HG03095 (cell line): ENCODE measurements around the gene GATAD2B.

Experiments
- ATAC-seq: cut with Tn5 transposase; IDR thresholded peaks from one replicate; pipeline ENCODE4 v1.9.1; 2021; ENCODE audit warnings: moderate library complexity; ENCODE audit not compliant: unreplicated experiment

GATAD2B gene

GRCh38 chr1:153951801-153952200 is 29.0 kb upstream of the GATAD2B start:
- no peak for ATAC-seq

- ATAC-seq: no peak
Observed at GRCh38 chr1:153951183-153951582, 28.4 kb upstream of the GATAD2B start.

- peak; percentile 49 for ATAC-seq
Observed at GRCh38 chr1:153946622-153947241, 24.0 kb upstream of the GATAD2B start, which contains the start of gene DENND4B. DENND4B (minus strand) TSS chr1:153946718; CDS start chr1:153944374, 2,344 bp downstream.

- ATAC-seq: peak; percentile 53
Observed at GRCh38 chr1:153945795-153946621, 23.2 kb upstream of the GATAD2B start.

GRCh38 chr1:153945131-153945794 is 22.5 kb upstream of the GATAD2B start:
- ATAC-seq: no peak

GRCh38 chr1:153944827-153945117 is 22.0 kb upstream of the GATAD2B start:
- no peak for ATAC-seq

GRCh38 chr1:153944005-153944826 is 21.4 kb upstream of the GATAD2B start:
- ATAC-seq: no peak

- ATAC-seq: no peak
Observed at GRCh38 chr1:153942766-153943549, 20.2 kb upstream of the GATAD2B start.

GRCh38 chr1:153941826-153942725 is 19.3 kb upstream of the GATAD2B start:
- ATAC-seq: no peak

GRCh38 chr1:153940756-153941155 is 18.0 kb upstream of the GATAD2B start:
- no peak for ATAC-seq

- no peak for ATAC-seq
Observed at GRCh38 chr1:153939476-153939875, 16.7 kb upstream of the GATAD2B start.

GRCh38 chr1:153938996-153939395 is 16.2 kb upstream of the GATAD2B start:
- ATAC-seq: no peak

- ATAC-seq: no peak
Observed at GRCh38 chr1:153937331-153937730, 14.6 kb upstream of the GATAD2B start.

- ATAC-seq: no peak
Observed at GRCh38 chr1:153936011-153936802, 13.4 kb upstream of the GATAD2B start.

GRCh38 chr1:153934746-153935145 is 12.0 kb upstream of the GATAD2B start:
- no peak for ATAC-seq

GRCh38 chr1:153933955-153934354 is 11.2 kb upstream of the GATAD2B start:
- no peak for ATAC-seq

GRCh38 chr1:153933430-153933829 is 10.7 kb upstream of the GATAD2B start:
- ATAC-seq: no peak
